ENCODE data around the gene HMG20B. TPM values are rescaled to one million over a fixed set of nuclear protein-coding genes. Genes with fewer than 3 reads are reported as not detected.
A peak's percentile ranks its signal among the peaks of the same experiment; 100 is the strongest.

Gene HMG20B
- total RNA-seq, 1 donor from 2014 or later = 51.0 TPM

- ChIA-PET POLR2A (interaction anchor here (0.6 kb wide), 1 partner anchor 18 kb away, joined by 4 read pairs; no protein-coding TSS in a partner anchor), CTCF (interaction anchor here (0.7 to 1.8 kb wide), 3 partner anchors 9 to 73 kb away, joined by 3 to 9 read pairs (median 3); partner anchors contain the start of gene GIPC3)
- Mint-ChIP-seq H3K4me1 (peaks cover 14% of the 10 kb centered on the region), H3K27me3 (no peaks in the 10 kb centered on the region), H3K27ac (no peak overlapping the region), H3K9me3 (no peaks in the 10 kb centered on the region), H3K36me3 (ENCODE audit: low read depth) (peaks cover 45% of the 10 kb centered on the region), H3K4me3 (no peak overlapping the region)
- TF ChIP-seq CTCF (IDR thresholded peaks at IDR 0.05) = peak; percentile 34
- intact Hi-C loops (cut with micrococcal nuclease) = loop anchor here (1.0 kb wide), 2 partner anchors 32 to 73 kb away; no protein-coding TSS in a partner anchor
- DNase-seq = peak; percentile 65
- ATAC-seq (ENCODE audit: low read depth) = peak; percentile 81
Observed at GRCh38 chr19:3618144-3618810, 45.5 kb downstream of the HMG20B start.

- H3K27ac Mint-ChIP-seq = no peak overlapping the region
- DNase-seq = no peak
- no peak for TF ChIP-seq CTCF (IDR thresholded peaks at IDR 0.05)
- no peaks in the 10 kb centered on the region for H3K9me3 Mint-ChIP-seq
- no peak for ATAC-seq (ENCODE audit: low read depth)
- ChIA-PET POLR2A (interaction anchor here (0.6 kb wide), 1 partner anchor 19 kb away, joined by 4 read pairs; no protein-coding TSS in a partner anchor), CTCF (interaction anchor here (0.7 to 1.0 kb wide), 2 partner anchors 9 to 34 kb away, joined by 3 read pairs; partner anchors contain the start of gene GIPC3)
- no peaks in the 10 kb centered on the region for H3K27me3 Mint-ChIP-seq
- H3K4me3 Mint-ChIP-seq = no peak overlapping the region
- peaks cover 15% of the 10 kb centered on the region for H3K4me1 Mint-ChIP-seq
- H3K36me3 Mint-ChIP-seq (ENCODE audit: low read depth) = peaks cover 41% of the 10 kb centered on the region
- intact Hi-C loops (cut with micrococcal nuclease) = loop anchor here (1.0 kb wide), 2 partner anchors 33 to 74 kb away; no protein-coding TSS in a partner anchor
Observed at GRCh38 chr19:3618811-3619630, 46.3 kb downstream of the HMG20B start.

GRCh38 chr19:3619631-3620012 lies 46.9 kb downstream of the HMG20B start:
- CTCF ChIA-PET = no interaction called here
- no peak overlapping the region for H3K27ac Mint-ChIP-seq

GRCh38 chr19:3620145-3620816 lies 47.5 kb downstream of the HMG20B start:
- Mint-ChIP-seq H3K27me3 (no peaks in the 10 kb centered on the region), H3K27ac (no peak overlapping the region), H3K4me1 (peaks cover 24% of the 10 kb centered on the region), H3K9me3 (no peaks in the 10 kb centered on the region), H3K4me3 (no peak overlapping the region), H3K36me3 (ENCODE audit: low read depth) (peaks cover 40% of the 10 kb centered on the region)
- TF ChIP-seq CTCF (IDR thresholded peaks at IDR 0.05) = no peak
- intact Hi-C loops (cut with micrococcal nuclease) = no loop called here
- CTCF ChIA-PET = no interaction called here
- no peak for ATAC-seq (ENCODE audit: low read depth)
- DNase-seq = no peak
- POLR2A ChIA-PET = no interaction called here

More at GRCh38 chr19:3619631-3620012, 46.9 kb downstream of the HMG20B start:
- peaks cover 42% of the 10 kb centered on the region for H3K36me3 Mint-ChIP-seq (ENCODE audit: low read depth)
- no peak for DNase-seq
- no peak overlapping the region for H3K4me3 Mint-ChIP-seq
- no peak for ATAC-seq (ENCODE audit: low read depth)
- POLR2A ChIA-PET = no interaction called here
- no peaks in the 10 kb centered on the region for H3K27me3 Mint-ChIP-seq
- H3K4me1 Mint-ChIP-seq = peaks cover 21% of the 10 kb centered on the region
- intact Hi-C loops (cut with micrococcal nuclease) = no loop called here
- TF ChIP-seq CTCF (IDR thresholded peaks at IDR 0.05) = no peak
- no peaks in the 10 kb centered on the region for H3K9me3 Mint-ChIP-seq

Data from activated B cell treated with CpG ODN at 0.5 μM for 24 hours (primary cell).